CD4-positive, alpha-beta T cell (primary cell): ENCODE data around the gene RIMKLB. TPM values are rescaled to one million over a fixed set of nuclear protein-coding genes. Genes with fewer than 3 reads are reported as not detected.
"Not testable (repeated sequence)": the region's sequence is repeated elsewhere in the genome, so short reads cannot be mapped to it uniquely, and the experiment has no call there.

Experiments
- ATAC-seq: fragments of 200-7000 bp; cut with Tn5 transposase; one replicate; pipeline ENCODE4 v1.10.0; 2022; ENCODE audit warnings: mild to moderate bottlenecking; ENCODE audit not compliant: poor library complexity
- CTCF ChIA-PET: fragments of 350-600 bp; sonication (Branson Sonifier 250); formaldehyde crosslinking; loops from one replicate; lab custom pipeline; 2021; ENCODE audit warnings: antibody characterized with exemption, inconsistent platforms; lab: Charles Lee
- POLR2A ChIA-PET: fragments of 350-600 bp; sonication (Branson Sonifier 250); formaldehyde crosslinking; loops from one replicate; lab custom pipeline; 2021; ENCODE audit warnings: antibody characterized with exemption, inconsistent platforms; lab: Charles Lee
- DNase-seq, 14 experiments: peaks; one replicate each; pipeline ENCODE4 v3.0.0-alpha.2; 2013 to 2020; ENCODE audit warnings: mixed read lengths in 2 of 14
- H3K27ac ChIP-seq, 2 donors: one replicate each; pipeline versions ENCODE4 v1.5.1 to v1.7.0; 2013; ENCODE audit warnings: low read length in 2 of 2, low read depth in 1 of 2, mild to moderate bottlenecking in 1 of 2
- H3K27me3 ChIP-seq, 2 experiments: 1 replicate in 1 of 2; 2 replicates in 1 of 2; pipeline versions ENCODE4 v1.6.1 to v1.7.0; 2013; ENCODE audit warnings: low read length in 2 of 2, control low read depth in 1 of 2, mild to moderate bottlenecking in 1 of 2, moderate library complexity in 1 of 2; ENCODE audit not compliant: insufficient read depth in 2 of 2, control insufficient read depth in 1 of 2
- H3K36me3 ChIP-seq: one replicate; pipeline ENCODE4 v1.6.1; 2013; ENCODE audit warnings: low read length, control low read depth; ENCODE audit not compliant: insufficient read depth
- H3K4me1 ChIP-seq: one replicate; pipeline ENCODE4 v1.6.1; 2013; ENCODE audit warnings: low read length, control low read depth; ENCODE audit not compliant: insufficient read depth
- H3K4me3 ChIP-seq: one replicate; pipeline ENCODE4 v1.5.1; 2013; ENCODE audit warnings: mild to moderate bottlenecking, low read length, moderate library complexity
- H3K9me3 ChIP-seq, 2 experiments: 1 replicate in 1 of 2; 2 replicates in 1 of 2; pipeline versions ENCODE4 v1.6.1 to v1.7.0; 2013; ENCODE audit warnings: low read length in 2 of 2, mild to moderate bottlenecking in 2 of 2, control low read depth in 1 of 2, moderate library complexity in 1 of 2; ENCODE audit not compliant: control insufficient read depth in 1 of 2, insufficient read depth in 1 of 2
- H3K27ac Mint-ChIP-seq: one replicate; pipeline ENCODE4 v1.8.0; 2020; ENCODE audit warnings: mixed read lengths
- H3K27me3 Mint-ChIP-seq: one replicate; pipeline ENCODE4 v1.8.0; 2021; ENCODE audit warnings: mixed read lengths
- H3K36me3 Mint-ChIP-seq: one replicate; pipeline ENCODE4 v1.8.0; 2021; ENCODE audit warnings: low read depth, mixed read lengths
- H3K4me1 Mint-ChIP-seq: one replicate; pipeline ENCODE4 v1.8.0; 2021; ENCODE audit warnings: low read depth, mixed read lengths
- H3K4me3 Mint-ChIP-seq: one replicate; pipeline ENCODE4 v1.8.0; 2020; ENCODE audit warnings: mild to moderate bottlenecking, mixed read lengths
- H3K9me3 Mint-ChIP-seq: one replicate; pipeline ENCODE4 v1.8.0; 2020; ENCODE audit warnings: mixed read lengths
- intact Hi-C, 2 experiments: fragments of 100-400 bp; cut with DNase I in 1 of 2; cut with micrococcal nuclease in 1 of 2; formaldehyde crosslinking; loops; one replicate each; pipeline versions ENCODE4 v1.15.1 to v1.9.0; 2023 to 2025; cut with DNase I, micrococcal nuclease
- total RNA-seq, 174 experiments: library from RNA in 2 of 174; stranded (reverse) in 2 of 174; gene quantifications; one replicate each; pipeline ENCODE4 v1.2.3 and lab custom pipeline; 2021 to 2026
- TF ChIP-seq, protein P1 (sequence below): fragments of 200-600 bp; IDR thresholded peaks from one replicate; pipeline ENCODE4 v1.8.0; 2022; ENCODE audit warnings: antibody characterized with exemption, mild to moderate bottlenecking

The RIMKLB gene
- total RNA-seq, 2 experiments from 2014 or later, result 14.8 to 15.2 TPM

DNA sequence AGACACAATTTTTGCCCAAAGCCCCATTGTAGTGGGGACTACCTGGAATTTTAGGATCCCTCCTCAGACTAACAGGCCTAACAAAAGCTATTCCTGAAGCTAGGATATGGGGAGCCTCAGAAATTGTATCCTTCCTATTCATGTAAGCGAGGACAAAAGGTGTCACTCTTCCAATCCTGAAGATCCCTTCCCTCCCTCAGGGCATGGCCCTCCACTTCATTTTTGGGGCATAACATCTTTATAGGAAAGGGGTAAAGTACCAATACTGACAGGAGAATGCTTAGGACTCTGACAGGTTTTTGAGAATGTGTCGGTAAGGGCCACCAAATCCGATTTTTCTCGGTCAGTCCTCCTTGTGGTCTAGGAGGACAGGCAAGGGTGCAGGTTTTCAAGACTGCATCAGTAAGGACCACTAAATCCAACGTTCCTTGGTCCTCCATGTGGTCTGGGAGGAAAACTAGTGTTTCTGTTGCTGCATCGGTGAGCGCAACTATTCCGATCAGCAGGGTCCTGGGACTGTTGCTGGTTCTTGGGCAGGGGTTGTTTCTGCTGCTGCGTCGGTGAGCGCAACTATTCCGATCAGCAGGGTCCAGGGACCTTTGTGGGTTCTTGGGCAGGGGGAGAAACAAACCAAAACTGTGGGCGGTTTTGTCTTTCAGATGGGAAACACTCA lies 91.7 kb downstream of the RIMKLB start:
- H3K4me1 ChIP-seq, H3K36me3 Mint-ChIP-seq, H3K27me3 Mint-ChIP-seq, H3K4me3 ChIP-seq, H3K4me3 Mint-ChIP-seq, intact Hi-C loops, H3K9me3 ChIP-seq, H3K27ac ChIP-seq, H3K9me3 Mint-ChIP-seq, H3K27ac Mint-ChIP-seq, DNase-seq, H3K4me1 Mint-ChIP-seq, POLR2A ChIA-PET, CTCF ChIA-PET, H3K27me3 ChIP-seq, ATAC-seq, H3K36me3 ChIP-seq: not testable (repeated sequence)

DNA sequence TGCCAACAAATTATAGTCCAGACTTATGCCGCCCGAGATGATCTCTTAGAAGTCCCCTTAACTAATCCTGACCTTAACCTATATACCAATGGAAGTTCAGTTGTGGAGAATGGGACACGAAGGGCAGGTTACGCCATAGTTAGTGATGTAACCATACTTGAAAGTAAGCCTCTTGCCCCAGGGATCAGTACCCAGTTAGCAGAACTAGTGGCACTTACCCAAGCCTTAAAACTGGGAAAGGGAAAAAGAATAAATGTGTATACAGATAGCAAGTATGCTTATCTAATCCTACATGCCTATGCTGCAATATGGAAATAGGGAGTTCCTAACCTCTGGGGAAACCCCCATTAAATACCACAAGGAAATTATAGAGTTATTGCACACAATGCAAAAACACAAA lies 95.4 kb downstream of the RIMKLB start:
- H3K4me3 Mint-ChIP-seq, H3K36me3 Mint-ChIP-seq, H3K27ac ChIP-seq, DNase-seq, H3K36me3 ChIP-seq, H3K9me3 Mint-ChIP-seq, H3K27ac Mint-ChIP-seq, H3K27me3 Mint-ChIP-seq, H3K4me1 ChIP-seq, H3K4me1 Mint-ChIP-seq, intact Hi-C loops, H3K27me3 ChIP-seq, H3K9me3 ChIP-seq, CTCF ChIA-PET, POLR2A ChIA-PET, H3K4me3 ChIP-seq, ATAC-seq: not testable (repeated sequence)

DNA sequence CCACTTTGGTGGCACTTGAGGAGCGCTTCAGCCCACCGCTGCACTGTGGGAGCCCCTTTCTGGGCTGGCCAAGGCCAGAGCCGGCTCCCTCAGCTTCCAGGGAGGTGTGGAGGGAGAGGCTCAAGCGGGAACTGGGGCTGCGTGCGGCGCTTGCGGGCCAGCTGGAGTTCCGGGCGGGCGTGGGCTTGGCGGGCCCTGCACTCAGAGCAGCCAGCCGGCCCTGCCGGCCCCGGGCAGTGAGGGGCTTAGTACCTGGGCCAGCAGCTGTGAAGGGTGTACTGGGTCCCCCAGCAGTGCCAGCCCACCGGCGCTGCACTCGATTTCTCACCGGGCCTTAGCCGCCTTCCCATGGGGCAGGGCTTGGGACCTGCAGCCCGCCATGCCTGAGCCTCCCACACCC lies 96.8 kb downstream of the RIMKLB start:
- H3K27me3 Mint-ChIP-seq, POLR2A ChIA-PET, H3K27me3 ChIP-seq, H3K27ac ChIP-seq, DNase-seq, intact Hi-C loops, H3K9me3 Mint-ChIP-seq, H3K4me1 ChIP-seq, H3K4me1 Mint-ChIP-seq, H3K27ac Mint-ChIP-seq, CTCF ChIA-PET, H3K36me3 ChIP-seq, ATAC-seq, H3K4me3 ChIP-seq, H3K36me3 Mint-ChIP-seq, H3K4me3 Mint-ChIP-seq, H3K9me3 ChIP-seq: not testable (repeated sequence)

GRCh38 chr12:8796831-8797626 lies 99.2 kb downstream of the RIMKLB start:
- Histone ChIP-seq H3K27me3 (no peaks in the 10 kb centered on the region), H3K9me3 (peaks cover 0 to 7% of the 10 kb centered on the region in 2 experiments), H3K4me3 (no peak overlapping the region), H3K4me1 (no peaks in the 10 kb centered on the region), H3K36me3 (no peaks in the 10 kb centered on the region), H3K27ac (no peak overlapping the region)
- Mint-ChIP-seq H3K4me1 (no peaks in the 10 kb centered on the region), H3K27me3 (no peaks in the 10 kb centered on the region), H3K9me3 (no peaks in the 10 kb centered on the region), H3K27ac (no peak overlapping the region), H3K4me3 (no peak overlapping the region), H3K36me3 (no peaks in the 10 kb centered on the region)
- intact Hi-C loops, result no loop called here
- TF ChIP-seq, protein P1, sequence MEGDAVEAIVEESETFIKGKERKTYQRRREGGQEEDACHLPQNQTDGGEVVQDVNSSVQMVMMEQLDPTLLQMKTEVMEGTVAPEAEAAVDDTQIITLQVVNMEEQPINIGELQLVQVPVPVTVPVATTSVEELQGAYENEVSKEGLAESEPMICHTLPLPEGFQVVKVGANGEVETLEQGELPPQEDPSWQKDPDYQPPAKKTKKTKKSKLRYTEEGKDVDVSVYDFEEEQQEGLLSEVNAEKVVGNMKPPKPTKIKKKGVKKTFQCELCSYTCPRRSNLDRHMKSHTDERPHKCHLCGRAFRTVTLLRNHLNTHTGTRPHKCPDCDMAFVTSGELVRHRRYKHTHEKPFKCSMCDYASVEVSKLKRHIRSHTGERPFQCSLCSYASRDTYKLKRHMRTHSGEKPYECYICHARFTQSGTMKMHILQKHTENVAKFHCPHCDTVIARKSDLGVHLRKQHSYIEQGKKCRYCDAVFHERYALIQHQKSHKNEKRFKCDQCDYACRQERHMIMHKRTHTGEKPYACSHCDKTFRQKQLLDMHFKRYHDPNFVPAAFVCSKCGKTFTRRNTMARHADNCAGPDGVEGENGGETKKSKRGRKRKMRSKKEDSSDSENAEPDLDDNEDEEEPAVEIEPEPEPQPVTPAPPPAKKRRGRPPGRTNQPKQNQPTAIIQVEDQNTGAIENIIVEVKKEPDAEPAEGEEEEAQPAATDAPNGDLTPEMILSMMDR, result no peak
- ATAC-seq (no peak), DNase-seq (no peak)
- CTCF ChIA-PET, result no interaction called here
- POLR2A ChIA-PET, result no interaction called here

DNA sequence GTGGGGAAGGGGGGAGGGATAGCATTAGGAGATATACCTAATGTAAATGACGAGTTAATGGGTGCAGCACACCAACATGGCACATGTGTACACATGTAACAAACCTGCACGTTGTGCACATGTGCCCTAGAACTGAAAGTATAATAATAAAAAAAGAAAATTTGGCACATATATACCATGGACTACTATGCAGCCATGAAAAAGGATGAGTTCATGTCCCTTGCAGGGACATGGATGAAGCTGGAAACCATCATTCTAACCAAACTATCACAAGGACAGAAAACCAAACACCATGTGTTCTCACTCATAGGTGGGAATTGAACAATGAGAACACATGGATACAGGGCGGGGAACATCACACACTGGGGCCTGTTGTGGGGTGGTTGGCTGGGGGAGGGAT lies 103.4 kb downstream of the RIMKLB start:
- H3K4me1 ChIP-seq, H3K4me3 Mint-ChIP-seq, H3K36me3 Mint-ChIP-seq, H3K27me3 Mint-ChIP-seq, CTCF ChIA-PET, H3K27ac Mint-ChIP-seq, intact Hi-C loops, H3K9me3 Mint-ChIP-seq, H3K4me3 ChIP-seq, H3K9me3 ChIP-seq, H3K4me1 Mint-ChIP-seq, DNase-seq, H3K27me3 ChIP-seq, ATAC-seq, H3K27ac ChIP-seq, POLR2A ChIA-PET, H3K36me3 ChIP-seq: not testable (repeated sequence)

DNA sequence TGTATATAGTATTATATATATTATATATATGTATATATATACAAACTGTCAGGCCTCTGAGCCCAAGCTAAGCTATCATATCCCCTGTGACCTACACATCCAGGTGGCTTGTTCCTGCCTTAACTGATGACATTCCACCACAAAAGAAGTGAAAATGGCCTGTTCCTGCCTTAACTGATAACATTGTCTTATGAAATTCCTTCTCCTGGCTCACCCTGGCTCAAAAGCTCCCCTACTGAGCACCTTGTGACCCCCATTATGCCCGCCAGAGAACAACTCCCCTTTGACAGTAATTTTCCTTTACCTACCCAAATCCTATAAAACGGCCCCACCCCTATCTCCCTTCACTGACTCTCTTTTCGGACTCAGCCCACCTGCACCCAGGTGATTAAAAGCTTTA lies 107.0 kb downstream of the RIMKLB start:
- intact Hi-C loops, ATAC-seq, H3K27ac Mint-ChIP-seq, H3K4me3 ChIP-seq, H3K4me1 ChIP-seq, H3K36me3 ChIP-seq, H3K27me3 ChIP-seq, POLR2A ChIA-PET, DNase-seq, H3K27me3 Mint-ChIP-seq, H3K9me3 ChIP-seq, H3K27ac ChIP-seq, H3K9me3 Mint-ChIP-seq, H3K36me3 Mint-ChIP-seq, H3K4me1 Mint-ChIP-seq, H3K4me3 Mint-ChIP-seq: not testable (repeated sequence)
- CTCF ChIA-PET, result interaction anchor here (0.6 kb wide), 1 partner anchor 117 kb away, joined by 3 read pairs; no protein-coding TSS in a partner anchor
